GM12873 (cell line): ENCODE results near the gene CNKSR3.

Experiments
- TF ChIP-seq, protein P1 (sequence below): IDR thresholded peaks from 2 replicates; pipeline ENCODE4 v1.5.1; 2012; ENCODE audit warnings: low read depth, mild to moderate bottlenecking, moderate library complexity, low read length, control low read depth; ENCODE audit not compliant: insufficient read depth; ENCODE audit errors: missing control alignments

The CNKSR3 gene

GRCh38 chr6:154459513-154459912 lies 51.0 kb downstream of the CNKSR3 start:
- TF ChIP-seq, protein P1, sequence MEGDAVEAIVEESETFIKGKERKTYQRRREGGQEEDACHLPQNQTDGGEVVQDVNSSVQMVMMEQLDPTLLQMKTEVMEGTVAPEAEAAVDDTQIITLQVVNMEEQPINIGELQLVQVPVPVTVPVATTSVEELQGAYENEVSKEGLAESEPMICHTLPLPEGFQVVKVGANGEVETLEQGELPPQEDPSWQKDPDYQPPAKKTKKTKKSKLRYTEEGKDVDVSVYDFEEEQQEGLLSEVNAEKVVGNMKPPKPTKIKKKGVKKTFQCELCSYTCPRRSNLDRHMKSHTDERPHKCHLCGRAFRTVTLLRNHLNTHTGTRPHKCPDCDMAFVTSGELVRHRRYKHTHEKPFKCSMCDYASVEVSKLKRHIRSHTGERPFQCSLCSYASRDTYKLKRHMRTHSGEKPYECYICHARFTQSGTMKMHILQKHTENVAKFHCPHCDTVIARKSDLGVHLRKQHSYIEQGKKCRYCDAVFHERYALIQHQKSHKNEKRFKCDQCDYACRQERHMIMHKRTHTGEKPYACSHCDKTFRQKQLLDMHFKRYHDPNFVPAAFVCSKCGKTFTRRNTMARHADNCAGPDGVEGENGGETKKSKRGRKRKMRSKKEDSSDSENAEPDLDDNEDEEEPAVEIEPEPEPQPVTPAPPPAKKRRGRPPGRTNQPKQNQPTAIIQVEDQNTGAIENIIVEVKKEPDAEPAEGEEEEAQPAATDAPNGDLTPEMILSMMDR: no peak

DNA sequence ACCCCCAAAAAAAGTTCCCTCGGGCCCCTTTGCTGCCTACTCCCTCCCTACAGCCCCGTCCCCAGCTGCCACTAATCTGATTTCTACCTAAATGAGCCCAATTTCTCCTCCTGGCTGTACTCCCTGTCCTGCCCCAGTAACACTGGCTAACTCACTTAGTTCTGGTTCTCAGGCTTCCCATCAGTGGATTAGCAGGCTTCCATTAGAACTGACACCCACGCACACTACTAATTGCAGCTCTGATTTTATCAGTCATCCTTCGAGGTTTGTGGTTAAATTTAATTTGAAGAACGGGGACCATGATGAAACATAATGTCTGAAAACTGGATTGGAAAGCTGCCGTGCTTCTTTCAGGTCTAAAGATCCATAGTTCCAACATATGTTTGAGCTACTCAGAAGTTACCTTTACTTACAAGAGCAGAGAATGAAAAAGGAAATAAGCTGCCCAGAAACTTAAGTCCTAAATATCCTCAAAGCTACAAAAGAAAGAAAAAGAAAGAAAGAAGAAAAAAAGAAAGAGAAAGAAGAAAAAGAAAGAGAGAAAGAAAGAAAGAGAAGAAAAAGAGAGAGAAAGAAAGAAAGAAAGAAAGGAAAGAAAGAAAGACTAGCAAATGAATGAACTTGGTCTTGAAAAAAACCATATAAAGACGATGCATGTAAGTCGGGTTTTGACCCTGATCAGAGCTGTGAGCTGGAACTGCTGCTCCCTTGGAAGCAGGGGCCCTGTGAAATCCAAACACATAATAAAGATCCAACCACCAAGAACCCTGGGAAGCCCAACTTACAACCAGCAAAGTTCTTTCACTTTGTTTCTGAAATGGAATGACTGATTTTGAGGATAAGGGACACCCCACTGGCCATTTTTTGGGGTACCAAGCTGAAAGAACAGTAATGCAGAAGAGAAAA lies 51.7 kb downstream of the CNKSR3 start:
- TF ChIP-seq, protein P1: no peak

- TF ChIP-seq, protein P1: no peak
Observed at GRCh38 chr6:154457881-154458284, 52.6 kb downstream of the CNKSR3 start.

DNA sequence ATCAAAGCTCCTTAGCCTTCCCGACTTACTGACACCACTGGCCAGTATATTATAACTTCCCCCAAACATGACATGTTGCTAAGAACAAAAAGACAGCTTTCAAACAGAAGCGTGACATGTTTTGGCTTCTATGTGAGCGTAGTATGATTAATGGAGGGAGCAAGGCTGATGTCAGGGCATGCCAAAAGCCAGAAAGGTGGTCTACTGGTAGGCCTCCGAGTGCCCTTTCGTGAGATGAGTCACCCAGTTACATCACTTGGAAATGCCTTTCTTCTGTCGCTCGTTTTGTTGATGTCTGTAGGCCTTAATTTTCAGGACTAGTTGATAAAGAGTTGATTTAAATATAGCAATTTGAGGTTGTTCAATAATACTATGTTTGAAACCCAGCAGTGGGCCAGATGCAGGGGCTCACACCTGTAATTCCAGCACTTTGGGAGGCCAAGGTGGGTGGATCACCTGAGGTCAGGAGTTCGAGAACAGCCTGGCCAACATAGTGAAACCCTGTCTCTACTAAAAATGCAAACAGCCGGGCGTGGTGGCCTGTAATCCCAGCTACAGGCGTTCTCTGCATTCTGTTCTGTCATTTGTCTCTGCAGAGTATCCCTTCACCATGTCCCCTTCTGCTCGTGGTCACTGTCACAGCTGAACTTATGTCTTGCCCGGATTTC lies 53.3 kb downstream of the CNKSR3 start:
- TF ChIP-seq, protein P1: no peak

DNA sequence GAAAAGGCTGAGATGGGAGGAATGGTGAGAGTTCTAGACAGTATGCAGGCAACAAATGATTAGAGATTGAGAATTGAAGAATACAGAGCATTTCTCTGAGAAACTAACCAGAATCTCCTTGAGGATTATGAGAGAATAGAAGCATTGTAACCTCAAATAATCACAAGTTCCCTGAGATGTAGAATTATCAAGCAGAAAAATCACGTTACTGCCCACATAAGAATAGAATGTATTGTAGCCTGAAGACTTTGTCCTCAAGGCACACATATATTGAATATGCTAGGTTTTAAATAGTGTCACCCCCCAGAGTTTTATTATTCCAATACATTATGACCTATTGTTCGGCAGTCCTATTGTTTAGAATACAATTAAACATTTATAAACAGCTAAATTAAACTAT lies 57.2 kb downstream of the CNKSR3 start:
- TF ChIP-seq, protein P1: no peak

GRCh38 chr6:154450498-154450897 lies 60.0 kb downstream of the CNKSR3 start:
- TF ChIP-seq, protein P1: no peak

- TF ChIP-seq, protein P1: no peak
Observed at GRCh38 chr6:154448448-154449096, 61.9 kb downstream of the CNKSR3 start.
